Astrocyte of the cerebellum (primary cell): ENCODE data around the gene SOX11.
"Not testable (repeated sequence)": the region's sequence is repeated elsewhere in the genome, so short reads cannot be mapped to it uniquely, and the experiment has no call there.

Experiments used
- DNase-seq: peaks from one replicate; pipeline ENCODE4 v3.0.0-alpha.2; 2011; ENCODE audit warnings: low read depth
- H3K4me3 ChIP-seq: 2 replicates; pipeline ENCODE4 v1.5.1; 2011; ENCODE audit warnings: mild to moderate bottlenecking, low read depth, low read length, moderate library complexity
- in situ Hi-C: cut with HindIII; loops from 2 replicates; pipeline ENCODE4 v1.10.0; 2017; ENCODE audit warnings: low sequenced_read_pairs
- TF ChIP-seq, protein P1 (sequence below): IDR thresholded peaks from 2 replicates; pipeline ENCODE4 v1.5.1; 2012; ENCODE audit warnings: low read length, low read depth, moderate library complexity, mild to moderate bottlenecking; ENCODE audit errors: missing control alignments

SOX11 gene

DNA sequence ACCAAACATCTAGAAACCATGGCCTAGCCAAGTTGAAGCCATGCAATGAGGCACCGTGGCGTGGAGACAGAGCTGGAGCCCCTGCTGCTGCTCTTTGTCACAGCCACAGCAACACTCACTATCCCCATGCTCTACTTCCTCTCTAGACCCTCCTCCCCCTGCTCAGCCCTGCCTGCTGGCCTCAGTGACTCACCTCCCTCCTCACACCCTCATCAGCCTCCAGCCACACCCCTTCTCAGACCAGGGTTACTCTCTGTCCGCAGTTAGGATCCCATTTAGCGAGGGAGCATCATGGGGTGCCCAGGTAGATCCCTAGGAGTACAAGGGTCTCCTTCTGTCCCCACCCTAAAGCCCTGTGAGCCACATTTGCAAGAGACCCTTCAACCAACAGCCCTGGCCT, 25.4 kb upstream of the SOX11 start:
- no peak overlapping the region for H3K4me3 ChIP-seq
- TF ChIP-seq, protein P1, sequence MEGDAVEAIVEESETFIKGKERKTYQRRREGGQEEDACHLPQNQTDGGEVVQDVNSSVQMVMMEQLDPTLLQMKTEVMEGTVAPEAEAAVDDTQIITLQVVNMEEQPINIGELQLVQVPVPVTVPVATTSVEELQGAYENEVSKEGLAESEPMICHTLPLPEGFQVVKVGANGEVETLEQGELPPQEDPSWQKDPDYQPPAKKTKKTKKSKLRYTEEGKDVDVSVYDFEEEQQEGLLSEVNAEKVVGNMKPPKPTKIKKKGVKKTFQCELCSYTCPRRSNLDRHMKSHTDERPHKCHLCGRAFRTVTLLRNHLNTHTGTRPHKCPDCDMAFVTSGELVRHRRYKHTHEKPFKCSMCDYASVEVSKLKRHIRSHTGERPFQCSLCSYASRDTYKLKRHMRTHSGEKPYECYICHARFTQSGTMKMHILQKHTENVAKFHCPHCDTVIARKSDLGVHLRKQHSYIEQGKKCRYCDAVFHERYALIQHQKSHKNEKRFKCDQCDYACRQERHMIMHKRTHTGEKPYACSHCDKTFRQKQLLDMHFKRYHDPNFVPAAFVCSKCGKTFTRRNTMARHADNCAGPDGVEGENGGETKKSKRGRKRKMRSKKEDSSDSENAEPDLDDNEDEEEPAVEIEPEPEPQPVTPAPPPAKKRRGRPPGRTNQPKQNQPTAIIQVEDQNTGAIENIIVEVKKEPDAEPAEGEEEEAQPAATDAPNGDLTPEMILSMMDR = no peak
- no peak for DNase-seq
- in situ Hi-C loops = no loop called here

DNA sequence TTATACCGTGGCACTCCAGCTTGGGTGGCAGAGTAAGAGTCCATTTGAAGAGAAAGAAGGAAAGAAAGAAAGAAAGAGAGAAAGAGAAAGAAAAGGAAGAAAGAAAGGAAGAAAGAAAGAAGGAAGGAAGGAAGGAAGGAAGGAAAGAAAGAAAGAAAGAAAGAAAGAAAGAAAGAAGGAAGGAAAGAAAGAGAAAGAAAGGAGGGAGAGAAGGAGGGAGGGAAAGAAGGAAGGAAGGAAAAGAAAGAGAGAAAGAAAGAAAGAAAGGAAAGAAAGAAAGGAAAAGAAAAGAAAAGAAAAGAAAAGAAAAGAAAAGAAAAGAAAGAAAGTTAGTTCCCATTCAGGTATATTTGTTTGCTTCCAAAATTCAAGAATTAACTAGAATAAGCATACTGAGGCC, 24.5 kb upstream of the SOX11 start:
- H3K4me3 ChIP-seq, DNase-seq, in situ Hi-C loops: not testable (repeated sequence)

DNA sequence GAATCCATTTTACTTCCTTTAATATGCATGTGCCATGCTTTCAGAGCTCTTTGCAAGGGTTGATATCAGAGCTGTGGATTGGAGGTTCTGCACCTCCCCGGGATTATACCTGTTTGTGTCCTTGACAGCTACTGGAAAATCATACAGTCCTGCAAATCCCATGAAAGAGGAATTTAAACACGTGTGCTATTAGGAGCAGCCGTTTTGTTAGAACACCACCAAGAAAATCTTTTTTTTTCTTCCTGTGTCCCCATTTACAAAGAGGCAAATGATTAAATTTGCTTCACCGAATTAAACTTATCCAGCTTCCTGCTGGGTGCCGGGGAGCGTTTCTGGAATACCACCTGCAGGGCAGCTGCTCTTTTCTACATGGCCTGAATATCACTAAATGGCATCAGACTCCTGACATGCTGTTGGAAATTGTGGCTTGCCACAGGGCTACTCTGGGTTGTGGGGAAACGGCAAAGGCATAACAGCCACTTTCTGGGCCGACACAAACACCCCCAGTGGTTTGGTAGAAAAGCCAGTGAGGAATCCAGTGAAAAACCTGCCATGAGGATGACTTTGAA, 23.4 kb upstream of the SOX11 start:
- TF ChIP-seq, protein P1 = no peak
- DNase-seq = no peak
- in situ Hi-C loops = no loop called here
- no peak overlapping the region for H3K4me3 ChIP-seq

DNA sequence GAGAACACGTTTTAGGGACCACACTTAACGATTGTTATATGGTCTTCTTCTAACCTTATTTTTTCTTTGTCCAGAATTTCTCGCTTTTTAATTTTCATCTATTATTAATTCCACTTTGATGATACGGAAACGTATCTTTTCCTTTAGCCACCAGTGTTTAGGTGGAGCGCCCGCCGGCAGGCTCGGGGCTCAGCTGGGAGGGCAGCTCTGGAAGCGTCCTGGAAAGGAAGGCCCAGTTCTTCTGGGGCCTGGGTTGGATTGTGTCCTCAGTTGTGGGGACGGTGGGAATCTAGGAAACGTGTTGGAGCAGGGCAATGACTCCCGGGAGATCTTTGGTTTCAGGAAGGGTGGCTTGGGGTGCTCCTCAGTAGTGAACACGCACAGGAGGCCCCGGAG, 19.4 kb upstream of the SOX11 start:
- DNase-seq = no peak
- in situ Hi-C loops = no loop called here
- H3K4me3 ChIP-seq = no peak overlapping the region
- TF ChIP-seq, protein P1 = no peak

DNA sequence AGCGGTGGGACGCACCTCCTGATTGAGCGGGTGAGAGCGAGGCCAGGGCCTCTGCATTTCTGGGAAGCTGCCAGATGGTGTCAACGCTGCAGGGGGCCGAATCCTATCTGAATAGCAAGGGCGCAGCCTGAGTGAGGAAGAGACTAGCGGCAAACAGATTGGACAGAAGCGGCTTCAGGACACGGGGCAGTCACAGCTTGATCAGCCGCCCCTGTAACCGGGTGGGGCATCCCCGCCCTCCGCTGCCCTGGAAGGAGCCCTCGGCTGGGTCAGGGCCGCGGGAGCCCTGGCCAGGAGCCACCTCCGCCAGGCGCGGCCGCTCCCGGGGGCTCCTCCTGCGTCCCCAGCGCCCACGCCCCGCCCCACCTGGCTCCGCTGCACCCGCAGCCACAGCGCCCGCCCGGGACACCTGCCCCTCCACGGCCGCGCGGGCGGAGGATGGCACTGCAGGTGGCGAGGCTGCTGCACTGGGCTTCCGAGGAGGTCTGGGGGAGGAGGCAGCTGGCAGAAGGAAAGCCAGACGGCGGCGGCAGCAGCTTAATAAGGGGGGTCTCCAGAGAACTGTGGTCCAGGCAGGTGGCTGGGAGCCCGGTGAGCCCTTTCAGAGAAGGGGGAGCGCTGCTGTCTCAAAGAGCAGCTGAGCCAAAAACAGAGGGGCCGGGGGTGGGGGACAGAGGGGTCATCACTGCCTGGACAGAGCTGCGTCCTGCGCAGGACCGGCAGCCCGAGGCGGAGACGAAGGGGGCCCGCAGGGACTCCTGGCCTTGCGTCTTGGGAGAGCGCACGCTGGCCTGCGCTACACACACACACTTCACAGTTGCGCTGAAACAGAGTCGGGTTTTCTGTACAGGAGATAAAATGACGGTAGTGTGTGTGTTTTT, 18.8 kb upstream of the SOX11 start:
- H3K4me3 ChIP-seq = peak overlapping the region; percentile 41
- in situ Hi-C loops = no loop called here
- no peak for DNase-seq
- TF ChIP-seq, protein P1 = no peak

DNA sequence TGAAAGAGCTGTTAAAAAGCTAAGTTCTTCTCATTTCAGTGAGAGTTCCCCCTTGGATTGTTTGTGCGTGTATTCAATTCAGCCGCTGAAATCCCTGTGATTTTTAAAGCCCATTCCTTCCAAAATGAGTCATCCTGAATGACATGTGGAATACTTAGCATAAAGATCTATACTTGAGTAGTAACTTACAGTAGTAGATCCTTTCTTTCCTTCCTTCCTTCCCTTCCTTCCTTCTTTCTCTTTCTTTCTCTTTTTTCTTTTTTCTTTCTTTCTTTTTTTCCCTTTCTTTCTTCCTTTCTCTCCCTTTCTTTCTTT, 18.2 kb upstream of the SOX11 start:
- no peak for DNase-seq
- in situ Hi-C loops = no loop called here
- TF ChIP-seq, protein P1 = no peak
- peak overlapping the region; percentile 41 for H3K4me3 ChIP-seq

DNA sequence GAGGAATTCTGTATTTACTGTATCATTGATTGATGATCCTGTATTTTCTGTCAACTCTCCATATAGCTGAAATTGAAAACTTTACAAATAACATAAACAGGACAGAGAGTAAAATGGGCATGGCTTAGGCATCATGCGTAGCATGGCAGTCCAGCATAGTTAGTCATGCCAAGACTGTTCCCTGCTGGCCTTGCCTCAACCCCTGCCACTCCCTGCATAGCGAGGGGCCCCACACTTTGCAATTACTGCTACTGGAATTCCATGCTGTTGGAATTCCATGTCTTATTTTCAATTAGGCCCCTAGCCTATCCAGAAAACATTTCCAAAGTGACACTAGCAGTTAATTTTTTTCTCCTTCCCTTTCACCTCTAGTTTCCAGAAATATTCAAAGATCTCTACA, 15.1 kb upstream of the SOX11 start:
- DNase-seq = no peak
- in situ Hi-C loops = no loop called here
- TF ChIP-seq, protein P1 = no peak
- no peak overlapping the region for H3K4me3 ChIP-seq
